PC-9 (cell line): ENCODE measurements around the gene LMAN1L. TPM values are rescaled to one million over a fixed set of nuclear protein-coding genes. Genes with fewer than 3 reads are reported as not detected.

Source experiments
- BruUV-seq: library from RNA; stranded (reverse); fragments of 400-500 nt; replicated peaks from 2 replicates; lab custom pipeline; 2021; lab: Mats Ljungman, UMichigan
- CTCF ChIA-PET: fragments of 300-600 bp; sonication (Branson Sonifier 250); formaldehyde crosslinking; loops from one replicate; lab custom pipeline; 2022; ENCODE audit warnings: antibody characterized with exemption; lab: Charles Lee
- POLR2A ChIA-PET: fragments of 300-600 bp; sonication (Branson Sonifier 250); formaldehyde crosslinking; loops from one replicate; lab custom pipeline; 2022; ENCODE audit warnings: antibody characterized with exemption; ENCODE audit not compliant: unreplicated experiment; lab: Charles Lee
- DNase-seq, 2 experiments: peaks; one replicate each; pipeline versions ENCODE4 v3.0.0 to v3.0.0-alpha.2; 2015 to 2022; ENCODE audit warnings: mixed read lengths in 1 of 2
- H2AFZ ChIP-seq: fragments of 200-600 bp; sonication (generic); 2 replicates; pipeline ENCODE4 v1.8.1; 2017; ENCODE audit warnings: antibody characterized with exemption
- H3F3A ChIP-seq: fragments of 200-600 bp; sonication (generic); 2 replicates; pipeline ENCODE4 v1.8.1; 2017; ENCODE audit warnings: antibody characterized with exemption, mild to moderate bottlenecking, low read depth; ENCODE audit not compliant: insufficient read depth
- H3K27ac ChIP-seq: fragments of 200-600 bp; sonication (generic); 2 replicates; pipeline ENCODE4 v1.6.1; 2016; ENCODE audit warnings: mixed run types
- H3K27me3 ChIP-seq: fragments of 200-600 bp; sonication (generic); 2 replicates; pipeline ENCODE4 v1.6.1; 2016; ENCODE audit warnings: low read depth, mixed run types; ENCODE audit not compliant: insufficient read depth
- H3K36me3 ChIP-seq: fragments of 200-600 bp; sonication (generic); 2 replicates; pipeline ENCODE4 v1.6.1; 2016; ENCODE audit warnings: low read depth, mixed run types
- H3K4me1 ChIP-seq: fragments of 200-600 bp; sonication (generic); replicated peaks from 2 replicates; pipeline ENCODE4 v1.6.1; 2016; ENCODE audit warnings: mixed run types; ENCODE audit not compliant: insufficient read depth
- H3K4me2 ChIP-seq: fragments of 200-600 bp; sonication (generic); 2 replicates; pipeline ENCODE4 v1.6.1; 2017; ENCODE audit warnings: mixed run types
- H3K4me3 ChIP-seq: fragments of 200-600 bp; sonication (generic); 2 replicates; pipeline ENCODE4 v1.6.1; 2016; ENCODE audit warnings: mixed run types
- H3K79me2 ChIP-seq: fragments of 200-600 bp; sonication (generic); 2 replicates; pipeline ENCODE4 v1.6.1; 2017; ENCODE audit warnings: low read depth, mixed run types
- H3K9me2 ChIP-seq: fragments of 200-600 bp; sonication (generic); 2 replicates; pipeline ENCODE4 v1.8.1; 2017; ENCODE audit warnings: mild to moderate bottlenecking; ENCODE audit not compliant: insufficient read depth
- H3K9me3 ChIP-seq: fragments of 200-600 bp; sonication (generic); 2 replicates; pipeline ENCODE4 v1.8.1; 2016; ENCODE audit warnings: low read depth; ENCODE audit not compliant: insufficient read depth
- H4K20me1 ChIP-seq: fragments of 200-600 bp; sonication (generic); 2 replicates; pipeline ENCODE4 v1.8.1; 2017; ENCODE audit not compliant: insufficient read depth
- CTCF ChIP-seq: fragments of 200-600 bp; sonication (generic); conservative IDR thresholded peaks from 2 replicates; pipeline ENCODE4 v1.6.1; 2017; ENCODE audit warnings: mixed run types, antibody characterized with exemption, mild to moderate bottlenecking, moderate library complexity
- EZH2 ChIP-seq: fragments of 200-600 bp; sonication (generic); IDR thresholded peaks from 2 replicates; pipeline ENCODE4 v1.8.0; 2017; ENCODE audit warnings: antibody characterized with exemption, low read depth
- intact Hi-C: fragments of 100-400 bp; cut with micrococcal nuclease; formaldehyde crosslinking; loops from one replicate; pipeline ENCODE4 v1.10.0; 2022; ENCODE audit not compliant: unreplicated experiment
- total RNA-seq: library from RNA; stranded (reverse); gene quantifications from 2 replicates; pipeline ENCODE4 v1.2.3, GENCODE V29; 2021

LMAN1L gene
- total RNA-seq, 1 experiment from 2014 or later, result not detected

- peaks cover 28% of the 10 kb centered on the region for H3K79me2 ChIP-seq
- ChIA-PET CTCF (interaction anchor here (0.9 kb wide), 1 partner anchor 19 kb away, joined by 6 read pairs; no protein-coding TSS in a partner anchor), POLR2A (no interaction called here)
- peaks cover 43% of the 10 kb centered on the region for H4K20me1 ChIP-seq
- H3K9me3 ChIP-seq, result no peaks in the 10 kb centered on the region
- H3K36me3 ChIP-seq, result peaks cover 6% of the 10 kb centered on the region
- BruUV-seq, result no TSS peak
- peaks cover 15% of the 10 kb centered on the region for H3K4me1 ChIP-seq
- H3K4me2 ChIP-seq, result no peak overlapping the region
- H3K27me3 ChIP-seq, result no peaks in the 10 kb centered on the region
- H3F3A ChIP-seq, result no peaks in the 10 kb centered on the region
- no peak for DNase-seq
- no peak overlapping the region for H3K27ac ChIP-seq
- H3K4me3 ChIP-seq, result no peak overlapping the region
- H2AFZ ChIP-seq, result no peak overlapping the region
- TF ChIP-seq CTCF (no peak), EZH2 (no peak)
- intact Hi-C loops, result no loop called here
- H3K9me2 ChIP-seq, result no peaks in the 10 kb centered on the region
These were observed 20.2 kb upstream of the LMAN1L start for GRCh38 chr15:74792227-74793016.

GRCh38 chr15:74793135-74794028, 19.3 kb upstream of the LMAN1L start:
- TF ChIP-seq CTCF, result no peak
- no peak for TF ChIP-seq EZH2
- Histone ChIP-seq H3K27ac (no peak overlapping the region), H4K20me1 (peaks cover 36% of the 10 kb centered on the region), H3K9me2 (no peaks in the 10 kb centered on the region), H3K36me3 (peaks cover 6% of the 10 kb centered on the region; the same call in 1 of the 2 replicates), H3K4me2 (no peak overlapping the region), H3K27me3 (no peaks in the 10 kb centered on the region), H3K79me2 (peaks cover 20% of the 10 kb centered on the region), H3K4me1 (peaks cover 14% of the 10 kb centered on the region), H3K9me3 (no peaks in the 10 kb centered on the region), H2AFZ (no peak overlapping the region), H3K4me3 (no peak overlapping the region), H3F3A (no peaks in the 10 kb centered on the region)
- intact Hi-C loops, result no loop called here
- no TSS peak for BruUV-seq
- CTCF ChIA-PET, result interaction anchor here (0.6 to 0.9 kb wide), 2 partner anchors 20 to 101 kb away, joined by 3 to 6 read pairs; no protein-coding TSS in a partner anchor
- DNase-seq, result no peak
- POLR2A ChIA-PET, result no interaction called here

GRCh38 chr15:74794248-74794969, 18.2 kb upstream of the LMAN1L start:
- no peaks in the 10 kb centered on the region for H3K27me3 ChIP-seq
- H3K36me3 ChIP-seq, result peaks cover 6% of the 10 kb centered on the region; the same call in 1 of the 2 replicates
- peaks cover 4% of the 10 kb centered on the region; the same call in 1 of the 2 replicates for H3K4me1 ChIP-seq
- H2AFZ ChIP-seq, result no peak overlapping the region
- TF ChIP-seq EZH2 (no peak), CTCF (no peak)
- intact Hi-C loops, result no loop called here
- no TSS peak for BruUV-seq
- DNase-seq, result no peak
- CTCF ChIA-PET, result no interaction called here
- no peak overlapping the region for H3K4me2 ChIP-seq
- H4K20me1 ChIP-seq, result peaks cover 29% of the 10 kb centered on the region
- H3K27ac ChIP-seq, result no peak overlapping the region
- no peaks in the 10 kb centered on the region for H3K9me2 ChIP-seq
- POLR2A ChIA-PET, result no interaction called here
- H3K79me2 ChIP-seq, result peaks cover 20% of the 10 kb centered on the region
- H3F3A ChIP-seq, result no peaks in the 10 kb centered on the region
- no peaks in the 10 kb centered on the region for H3K9me3 ChIP-seq
- H3K4me3 ChIP-seq, result no peak overlapping the region
